ENCODE results near the gene SDK1.
"Not testable (repeated sequence)": the region's sequence is repeated elsewhere in the genome, so short reads cannot be mapped to it uniquely, and the experiment has no call there.

Gene SDK1

DNA sequence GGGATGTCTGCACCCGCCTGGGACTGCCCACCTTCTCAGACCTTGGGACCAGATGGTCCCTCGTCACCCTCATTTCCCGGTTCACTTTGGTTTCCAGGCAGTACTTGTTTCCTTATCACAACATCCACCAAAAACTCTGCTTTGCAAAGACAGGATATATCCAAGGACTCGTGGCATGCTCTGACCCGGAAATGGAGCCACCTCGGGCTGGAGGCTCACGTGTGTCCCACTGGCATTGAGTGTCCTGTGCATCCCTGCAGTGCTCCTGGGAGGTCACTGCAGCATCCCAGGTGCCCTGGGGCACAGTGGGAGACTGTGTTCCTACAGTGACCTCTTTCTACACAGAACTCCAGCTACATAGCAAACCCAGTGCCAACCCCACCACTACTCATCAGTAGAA, 769.2 kb downstream of the SDK1 start:
- no peak for DNase-seq

DNA sequence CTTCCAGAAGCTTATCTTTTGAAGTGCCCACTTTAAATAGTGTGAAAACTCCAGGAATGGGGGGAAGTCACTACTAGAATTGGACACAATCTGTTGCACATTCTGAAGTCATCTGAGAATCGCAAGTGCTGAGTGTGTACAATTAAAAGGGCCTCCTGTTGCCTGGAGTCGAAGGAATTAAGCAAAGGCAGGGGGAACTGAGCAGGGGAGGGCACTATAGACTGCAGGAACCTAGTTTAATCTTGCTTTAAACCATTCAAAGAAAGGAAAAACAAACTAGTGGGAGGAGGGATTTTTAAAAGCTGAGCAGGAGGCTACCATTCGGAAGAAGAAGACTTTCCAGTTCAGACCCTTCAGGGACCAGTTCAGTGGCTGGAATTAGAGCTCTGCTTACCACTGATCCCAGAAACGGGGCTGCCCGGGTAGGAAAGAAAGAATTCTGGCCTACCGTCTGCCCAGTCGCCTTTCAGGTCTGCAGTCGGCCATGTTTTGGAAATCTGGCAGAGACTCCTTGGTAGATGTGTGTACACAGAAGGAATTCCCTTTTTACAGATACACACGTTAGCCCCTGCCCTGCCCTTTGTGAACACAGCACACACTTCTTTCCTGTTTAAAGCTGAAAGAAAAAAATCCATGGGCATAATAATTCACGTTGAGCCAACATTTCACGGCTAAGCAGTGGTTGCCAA, 770.5 kb downstream of the SDK1 start:
- no peak for DNase-seq

DNA sequence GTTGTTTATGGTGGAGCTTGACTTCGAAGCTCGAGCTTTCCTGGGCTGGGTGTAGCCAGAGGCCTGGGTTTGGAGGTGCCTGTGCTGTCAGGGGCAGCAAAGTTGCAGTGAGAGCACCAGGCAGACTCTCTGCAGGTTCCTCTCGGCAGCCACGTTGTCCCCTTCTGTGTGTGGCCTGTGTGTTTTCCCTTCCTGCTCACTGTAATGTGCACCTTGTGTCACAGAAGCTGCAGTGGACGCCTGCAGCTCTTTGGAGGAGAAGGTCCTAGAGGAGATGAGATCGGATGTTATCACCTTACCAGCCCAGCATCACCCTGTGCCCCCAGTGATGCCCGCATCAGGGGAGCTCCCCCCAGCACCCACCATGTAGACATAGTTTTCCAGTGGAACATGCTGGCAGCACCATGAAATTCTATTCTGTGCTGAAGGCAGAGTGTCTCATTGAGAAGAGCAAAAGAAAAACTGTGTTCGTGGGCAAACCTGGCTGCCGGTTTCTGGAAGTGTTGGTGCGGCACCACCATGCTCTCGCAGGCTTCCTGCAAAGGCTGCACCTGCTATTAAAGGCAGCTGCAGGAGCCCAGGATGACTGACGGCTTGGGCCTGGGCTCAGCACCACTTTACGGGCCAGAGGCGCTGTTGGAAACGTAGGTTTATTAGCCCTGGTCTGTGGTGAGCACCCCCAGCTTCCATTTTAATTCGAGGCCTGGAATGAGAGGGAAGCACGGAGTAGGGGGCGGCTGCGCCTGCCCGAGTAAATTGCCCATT, 771.3 kb downstream of the SDK1 start:
- no peak for DNase-seq

DNA sequence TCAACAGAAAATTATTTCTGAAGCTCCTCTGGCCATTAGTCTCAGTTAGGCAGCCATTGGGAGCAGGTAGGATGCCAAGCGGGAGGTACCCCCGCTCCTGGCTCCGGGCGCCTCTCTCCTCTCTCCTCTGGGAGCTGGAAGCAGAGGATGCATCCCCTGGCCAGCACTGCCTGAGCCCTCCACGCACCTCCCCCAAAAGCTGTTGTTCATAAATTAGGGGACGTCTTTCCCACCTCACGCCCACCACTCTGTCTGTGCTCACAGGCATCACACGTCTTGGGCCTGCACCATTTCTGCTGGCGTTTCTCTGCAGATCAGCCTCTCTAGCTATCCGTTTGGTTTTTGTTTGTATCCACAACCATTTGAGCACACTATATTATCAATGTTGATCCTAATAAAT, 772.0 kb downstream of the SDK1 start:
- no peak for DNase-seq

DNA sequence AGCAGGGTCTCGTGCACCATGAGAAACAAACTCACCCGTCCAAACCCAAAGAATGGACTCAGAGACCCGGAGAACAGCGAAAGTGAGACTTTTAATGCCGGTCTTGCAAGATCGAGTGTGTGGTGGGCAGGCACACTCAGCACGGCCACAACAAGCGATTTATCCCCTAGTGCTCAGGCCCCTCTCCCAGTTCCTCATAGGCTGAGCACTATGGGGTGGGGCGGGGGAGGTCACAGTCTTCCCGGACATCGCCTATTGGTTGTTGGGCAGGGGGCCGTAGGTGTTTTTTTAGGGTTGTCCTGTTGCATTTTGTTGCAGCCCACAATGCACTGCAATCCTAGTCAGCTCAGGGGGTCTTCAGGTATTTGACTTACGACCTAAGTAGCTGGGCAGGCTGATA, 772.7 kb downstream of the SDK1 start:
- DNase-seq = no peak

DNA sequence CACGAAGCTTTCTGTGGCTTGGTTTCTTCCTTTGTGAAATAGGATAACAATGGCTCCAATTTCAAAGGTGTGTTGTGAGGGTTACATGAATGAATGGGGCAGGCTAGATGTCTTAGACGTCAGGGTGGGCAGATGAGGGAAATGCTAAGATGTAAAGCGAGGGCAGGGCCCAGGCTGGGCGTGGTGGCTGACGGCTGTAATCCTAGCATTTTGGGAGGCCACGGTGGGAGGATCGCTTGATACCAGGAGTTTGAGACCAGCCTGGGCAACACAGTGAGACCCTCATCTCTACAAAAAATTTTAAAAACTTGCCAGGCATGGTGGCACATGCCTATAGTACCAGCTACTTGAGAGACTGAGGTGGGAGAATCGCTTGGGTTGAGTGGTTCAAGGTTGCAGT, 773.4 kb downstream of the SDK1 start:
- DNase-seq = no peak

DNA sequence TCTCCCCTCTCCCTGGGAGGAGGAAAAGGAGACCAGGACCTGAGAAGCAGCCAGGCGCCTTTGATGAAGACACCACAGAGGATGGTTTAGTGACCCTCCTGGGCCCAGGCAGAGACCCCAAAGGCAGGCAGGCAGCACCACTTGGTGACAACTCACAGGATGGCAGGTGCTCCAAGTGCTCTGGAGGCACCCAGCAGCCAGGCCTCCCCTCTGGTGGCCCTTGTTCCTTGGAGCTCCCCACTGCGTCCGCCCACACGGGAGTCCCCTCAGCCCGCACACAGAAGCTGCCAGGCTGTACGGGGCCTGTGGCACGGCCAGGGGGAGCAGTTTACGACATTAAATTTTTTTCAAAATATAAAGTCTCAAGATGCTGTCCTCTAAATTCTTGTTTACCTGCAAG, 773.9 kb downstream of the SDK1 start:
- no peak for DNase-seq

DNA sequence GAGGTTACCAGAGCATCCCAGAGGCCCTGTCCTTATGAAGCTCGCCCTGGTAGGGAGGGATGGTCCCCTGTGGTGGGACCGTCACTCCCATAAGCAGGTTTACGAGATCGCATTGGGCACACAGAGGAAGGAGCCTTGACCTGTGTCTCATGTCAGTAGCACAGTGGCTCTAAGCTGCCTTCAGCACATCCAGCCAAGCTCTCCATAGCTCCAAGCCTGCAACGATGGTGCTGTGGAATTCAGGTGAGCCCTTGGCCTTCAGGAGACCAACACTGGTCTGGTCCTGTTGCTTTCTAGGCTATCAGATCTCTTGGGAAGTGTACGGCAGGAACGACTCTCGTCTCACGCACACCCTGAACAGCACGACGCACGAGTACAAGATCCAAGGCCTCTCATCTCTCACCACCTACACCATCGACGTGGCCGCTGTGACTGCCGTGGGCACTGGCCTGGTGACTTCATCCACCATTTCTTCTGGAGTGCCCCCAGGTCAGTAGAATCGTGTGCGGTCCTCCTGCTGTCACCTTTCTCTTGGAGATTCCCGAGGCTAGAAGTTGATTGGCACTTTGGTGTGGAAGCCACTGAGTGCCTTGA, 775.7 kb downstream of the SDK1 start:
- no peak for DNase-seq

DNA sequence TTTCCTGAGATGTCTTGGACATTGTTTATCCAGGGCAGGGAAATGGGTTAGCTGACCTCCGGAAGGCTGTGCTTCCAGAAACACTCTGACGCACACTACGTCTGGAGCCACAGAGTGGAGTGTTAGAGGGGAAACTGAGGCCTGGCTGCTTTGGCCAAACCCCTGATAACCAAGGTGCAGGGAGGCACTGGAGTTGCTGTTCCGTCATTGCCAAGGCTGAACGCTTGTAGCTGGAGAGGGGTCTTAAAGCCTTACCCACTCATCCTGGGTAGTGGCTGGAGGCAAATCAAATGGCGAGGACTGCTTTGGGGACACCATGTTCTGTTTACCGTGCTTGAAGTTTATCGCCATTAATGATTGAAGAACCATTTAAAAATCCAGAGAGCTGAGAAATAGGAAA, 776.9 kb downstream of the SDK1 start:
- DNase-seq = no peak

DNA sequence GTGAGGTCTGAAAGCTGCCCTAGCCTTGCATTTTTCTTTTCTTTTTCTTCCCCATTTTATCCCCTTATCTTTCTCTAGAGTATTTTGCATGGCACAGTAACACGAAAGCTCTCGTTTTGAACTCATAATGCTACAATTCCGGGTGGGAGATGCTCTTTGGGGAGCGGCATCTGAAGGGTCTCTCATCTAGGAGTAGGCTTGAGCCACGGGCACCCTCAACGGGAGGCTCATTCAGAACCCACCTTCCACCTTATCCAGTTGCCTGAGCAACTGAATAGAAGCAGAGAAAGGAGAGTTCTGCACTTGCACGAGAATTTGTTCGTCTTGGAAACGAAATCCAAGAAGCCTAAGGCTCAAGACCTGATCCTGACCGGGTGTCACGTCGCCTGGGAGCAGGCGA, 777.5 kb downstream of the SDK1 start:
- DNase-seq = no peak

DNA sequence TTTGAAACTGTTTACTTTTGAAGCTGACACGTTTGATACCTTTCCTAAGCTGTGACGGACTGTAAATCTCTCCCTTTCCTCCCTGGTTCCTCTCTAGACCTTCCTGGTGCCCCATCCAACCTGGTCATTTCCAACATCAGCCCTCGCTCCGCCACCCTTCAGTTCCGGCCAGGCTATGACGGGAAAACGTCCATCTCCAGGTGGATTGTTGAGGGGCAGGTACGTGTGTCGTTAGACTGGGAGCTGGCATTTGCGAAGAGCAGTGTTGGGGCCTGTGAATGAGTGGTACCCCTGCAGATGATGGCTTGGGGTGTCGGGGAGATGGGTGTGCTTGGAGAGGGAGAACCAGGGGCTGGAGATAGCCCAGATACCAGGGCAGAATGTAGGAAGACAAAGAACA, 778.3 kb downstream of the SDK1 start:
- DNase-seq = no peak

DNA sequence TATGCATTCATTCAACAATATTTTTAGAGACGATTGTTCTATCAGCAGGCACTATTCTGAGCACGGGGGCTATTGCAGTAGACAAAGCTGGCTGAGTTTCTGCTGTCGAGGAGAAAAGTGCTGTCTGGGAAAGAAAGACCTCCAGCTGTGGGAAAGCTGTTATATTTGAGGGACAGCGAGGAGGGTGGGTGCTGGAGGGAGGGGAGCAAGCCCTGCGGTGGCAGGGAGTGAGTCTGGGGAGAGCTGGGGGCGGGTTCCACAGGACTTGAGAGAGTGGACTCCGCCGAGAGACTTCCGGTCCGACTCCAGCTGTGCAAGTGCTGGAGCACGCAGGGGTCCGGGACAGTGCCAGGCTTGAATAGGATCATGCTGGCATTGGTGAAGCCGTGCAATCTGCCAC, 778.9 kb downstream of the SDK1 start:
- no peak for DNase-seq

DNA sequence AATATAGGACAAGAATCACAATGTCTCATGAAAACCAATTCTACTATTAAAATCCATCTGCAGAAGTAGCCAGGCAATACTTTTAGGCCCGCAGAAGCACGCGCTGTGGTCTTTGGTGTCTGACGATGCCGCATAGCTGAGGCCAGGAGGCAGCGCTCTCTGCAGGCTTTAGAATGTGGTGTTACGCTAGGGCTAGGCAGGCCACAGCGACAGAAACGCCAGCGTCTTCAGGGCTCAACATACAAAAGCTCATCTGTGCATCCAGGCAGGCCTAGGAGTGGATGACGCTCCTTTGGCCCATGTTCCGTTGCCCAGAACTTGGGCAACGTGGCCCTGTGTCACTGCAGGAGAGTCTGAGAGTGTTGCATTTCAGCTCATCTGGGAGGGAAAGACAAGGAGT, 779.9 kb downstream of the SDK1 start:
- no peak for DNase-seq

DNA sequence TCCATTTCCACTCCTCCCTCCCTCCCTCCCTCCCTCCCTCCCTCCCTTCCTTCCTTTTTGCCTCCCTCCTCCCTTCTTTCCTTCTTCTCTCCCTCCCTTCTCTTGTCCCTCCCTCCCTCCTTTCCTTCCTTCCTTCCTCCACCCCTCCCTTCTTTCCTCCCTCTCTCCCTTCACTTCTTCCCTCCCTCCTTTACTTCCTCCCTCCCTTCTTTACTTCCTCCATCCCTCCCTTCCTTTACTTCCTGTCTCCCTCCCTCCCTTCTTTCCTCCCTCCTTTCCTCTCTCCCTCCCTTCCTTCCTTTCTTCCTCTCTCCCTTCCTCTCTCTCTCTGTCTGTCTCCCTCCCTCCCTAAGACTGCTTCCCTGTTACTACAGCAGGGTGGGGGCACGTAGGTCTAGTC, 782.5 kb downstream of the SDK1 start:
- DNase-seq = no peak

DNA sequence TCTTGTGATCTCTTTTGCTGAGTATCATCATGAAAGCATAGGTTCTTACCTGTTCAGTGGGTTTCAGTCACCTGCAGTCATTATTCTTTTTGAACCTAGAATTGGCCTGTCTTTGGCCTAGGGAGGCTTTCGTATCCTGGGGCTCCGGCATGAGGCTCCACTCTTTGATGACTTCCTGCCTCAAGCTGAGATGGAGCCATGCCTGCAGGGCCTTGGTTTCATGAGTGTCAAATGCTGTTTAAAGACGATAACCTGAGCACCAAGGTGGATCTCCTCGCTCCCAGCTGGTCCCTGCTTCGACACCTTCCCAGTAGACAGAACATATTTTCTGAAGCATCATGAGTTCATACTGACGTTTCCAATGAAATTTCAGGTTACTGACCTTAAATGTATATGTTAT, 783.2 kb downstream of the SDK1 start:
- DNase-seq = no peak

DNA sequence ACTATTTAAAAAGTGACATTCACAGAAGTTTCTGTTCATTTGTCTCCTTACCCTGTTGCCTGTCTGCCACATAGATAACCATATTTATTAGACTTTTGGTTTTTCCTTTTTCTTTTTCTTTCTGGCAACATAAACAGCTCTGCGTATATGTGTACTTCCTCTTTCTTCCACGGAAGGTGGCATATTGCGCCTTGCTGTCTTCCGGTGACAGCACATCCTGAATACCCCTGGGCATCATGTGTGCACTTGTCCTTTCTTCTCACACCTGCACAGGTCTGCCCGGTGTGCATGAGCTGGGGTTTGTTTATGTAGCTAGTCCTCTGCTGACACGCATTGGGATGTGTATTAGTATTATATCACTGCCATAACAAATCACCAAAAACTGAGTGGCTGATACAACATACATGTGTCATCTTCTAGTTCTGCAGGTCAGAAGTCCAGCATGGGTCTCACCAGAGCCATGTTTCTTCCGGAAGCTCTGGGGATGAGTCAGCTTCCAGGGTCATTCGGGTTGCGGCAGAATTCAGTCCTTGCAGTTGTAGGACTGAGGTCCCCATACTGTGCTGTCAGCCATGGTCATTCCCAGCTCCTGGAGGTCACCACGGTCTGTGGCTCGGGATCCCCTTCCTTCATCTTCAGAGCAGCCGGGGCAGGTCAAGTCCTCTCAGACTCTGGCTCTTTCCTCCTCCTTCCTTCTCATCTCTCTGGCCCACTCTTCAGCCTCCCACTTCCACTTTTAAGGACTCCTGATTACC, 785.1 kb downstream of the SDK1 start:
- no peak for DNase-seq

DNA sequence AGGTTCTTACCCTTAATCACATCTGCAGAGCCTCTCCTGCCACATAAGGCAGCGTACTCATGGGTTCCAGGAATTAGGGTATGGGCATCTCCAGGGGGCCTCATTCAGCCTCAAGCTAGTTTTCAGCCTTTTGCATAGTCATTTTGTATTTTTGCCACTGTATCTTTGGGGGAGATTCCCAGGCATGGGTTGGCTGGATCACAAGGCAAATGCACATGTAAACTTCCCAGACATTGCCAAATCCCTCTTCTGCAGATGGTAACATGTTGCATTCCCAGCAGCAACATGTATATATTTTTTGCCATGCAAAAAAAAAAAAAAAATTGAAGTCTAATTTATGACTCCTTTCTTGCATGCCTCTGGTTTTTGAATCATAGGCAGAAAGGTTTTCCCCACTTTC, 785.7 kb downstream of the SDK1 start:
- DNase-seq = no peak

DNA sequence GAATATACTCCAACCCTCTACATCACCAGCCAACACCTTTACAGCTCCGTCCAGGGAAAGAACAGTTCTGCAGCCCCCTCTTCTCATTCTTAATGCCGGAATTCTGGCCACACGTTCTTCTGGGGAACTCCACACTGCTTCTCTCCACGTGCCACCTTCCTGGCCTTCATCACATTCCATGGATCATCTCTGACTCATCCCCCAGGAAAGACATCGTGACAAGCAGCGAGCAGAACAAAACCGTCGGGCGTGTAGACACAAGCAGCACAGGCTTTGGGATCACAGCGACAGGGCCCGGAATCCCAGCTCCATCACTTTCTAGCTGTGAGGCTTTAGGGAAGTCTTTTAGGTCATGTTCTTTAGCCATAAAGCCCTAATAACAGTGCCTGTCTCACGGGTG, 790.7 kb downstream of the SDK1 start:
- no peak for DNase-seq

DNA sequence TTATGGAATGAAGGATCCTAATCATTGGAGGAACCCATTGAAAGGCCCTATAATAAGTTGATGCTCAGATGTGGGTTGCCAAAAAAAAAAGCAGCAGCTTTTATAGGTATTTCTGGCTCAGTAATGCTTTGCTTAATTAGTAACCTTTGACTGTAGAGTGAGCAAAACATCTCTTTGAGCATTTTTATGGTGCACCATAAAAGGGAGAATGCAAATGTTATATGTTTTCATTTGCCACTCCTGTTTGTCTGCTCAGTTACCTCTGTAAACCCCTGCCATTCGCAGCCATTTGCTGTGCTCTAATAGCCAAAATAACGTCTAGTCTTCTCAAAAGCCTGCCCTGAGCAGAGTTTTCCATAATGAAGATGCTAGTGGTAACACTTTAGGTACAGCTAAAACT, 792.0 kb downstream of the SDK1 start:
- DNase-seq = no peak

DNA sequence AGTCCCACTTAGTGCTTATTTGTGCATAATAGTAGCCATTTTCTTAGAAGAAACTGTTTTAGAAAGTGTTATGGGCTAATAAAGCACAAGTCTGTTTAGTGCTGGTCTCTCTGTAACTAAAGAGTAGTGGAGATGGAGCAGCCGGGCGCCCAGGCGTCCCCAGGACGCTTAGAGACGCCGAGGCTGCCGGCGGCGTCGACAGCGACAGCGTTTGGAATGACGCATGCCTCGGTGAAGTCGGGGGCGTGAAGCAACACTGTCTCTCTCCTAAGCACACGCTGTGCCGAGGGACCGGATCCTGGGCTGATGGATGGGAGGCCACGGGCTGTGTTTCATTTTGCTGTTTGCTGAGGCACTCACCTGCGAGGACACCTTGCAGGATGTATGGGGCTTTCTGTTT, 792.4 kb downstream of the SDK1 start:
- DNase-seq = no peak

DNA sequence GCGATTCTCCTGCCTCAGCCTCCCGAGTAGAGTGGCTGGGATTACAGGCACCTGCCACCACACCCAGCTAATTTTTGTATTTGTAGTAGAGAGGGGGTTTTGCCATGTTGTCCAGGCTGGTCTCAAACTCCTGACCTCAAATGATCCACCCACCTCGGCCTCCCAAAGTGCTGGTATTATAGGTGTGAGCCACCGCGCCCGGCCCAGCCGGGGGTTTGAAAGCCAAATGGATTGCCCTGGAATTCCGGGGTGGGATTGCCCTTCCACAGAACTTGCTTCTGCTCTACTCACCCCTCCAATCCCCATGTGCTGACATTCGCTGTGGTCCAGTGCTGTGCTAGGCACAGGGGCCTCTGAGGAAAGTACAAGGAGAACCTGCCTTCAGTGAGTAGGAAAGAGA, 793.1 kb downstream of the SDK1 start:
- not testable (repeated sequence) for DNase-seq

DNA sequence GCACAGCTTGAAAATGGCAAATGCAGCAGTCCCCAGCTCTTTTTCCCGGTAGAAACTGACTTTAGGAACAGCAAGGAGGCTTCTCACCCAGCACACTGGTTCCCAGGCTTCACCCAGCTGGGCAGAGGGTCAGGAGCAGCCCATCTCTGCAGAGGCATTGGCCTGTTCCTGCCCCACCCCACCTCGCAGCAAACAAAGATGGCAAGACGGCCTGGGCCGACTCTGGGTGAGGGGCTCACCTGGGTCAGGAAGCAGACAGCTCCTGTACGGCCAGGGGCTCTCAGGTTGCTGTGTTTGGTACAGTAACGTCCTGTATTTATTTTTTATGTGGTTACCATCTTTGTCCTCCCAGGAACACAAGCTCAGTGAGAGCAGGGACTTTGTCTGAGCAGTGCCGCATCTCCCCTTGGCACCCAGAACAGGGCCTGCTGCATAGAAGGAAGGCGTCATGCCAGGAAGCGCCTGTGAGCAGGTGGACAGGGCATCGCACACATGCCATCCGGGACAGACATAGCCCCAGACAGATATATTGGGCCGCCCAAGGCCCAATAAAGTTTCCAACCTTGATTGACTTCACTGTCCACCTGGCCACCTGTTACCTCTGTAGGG, 796.1 kb downstream of the SDK1 start:
- no peak for DNase-seq

DNA sequence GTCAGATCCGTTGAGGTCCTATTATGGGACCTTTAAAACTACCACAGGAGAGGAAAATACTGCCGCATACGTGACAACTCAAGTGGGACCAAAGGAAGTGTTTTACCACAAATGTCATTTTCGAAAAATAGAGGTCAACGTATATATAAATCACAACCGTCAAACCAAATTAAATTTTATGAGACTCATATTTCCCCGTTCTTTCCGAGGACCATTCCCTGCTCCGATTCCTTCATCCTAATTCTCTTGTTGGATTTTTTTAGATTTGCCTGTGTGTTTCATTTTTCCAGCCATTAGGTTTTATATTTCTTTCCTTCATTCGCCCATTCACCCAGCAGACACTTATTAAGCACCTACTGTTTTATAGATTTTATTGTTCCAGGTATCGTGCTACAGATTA, 797.1 kb downstream of the SDK1 start:
- no peak for DNase-seq
